NCI-H2171 (cell line): ENCODE results near the gene SYNDIG1.

Experiments used
- DNase-seq: peaks from one replicate; lab custom pipeline; 2025; lab: John Stamatoyannopoulos, UW

Gene SYNDIG1

DNA sequence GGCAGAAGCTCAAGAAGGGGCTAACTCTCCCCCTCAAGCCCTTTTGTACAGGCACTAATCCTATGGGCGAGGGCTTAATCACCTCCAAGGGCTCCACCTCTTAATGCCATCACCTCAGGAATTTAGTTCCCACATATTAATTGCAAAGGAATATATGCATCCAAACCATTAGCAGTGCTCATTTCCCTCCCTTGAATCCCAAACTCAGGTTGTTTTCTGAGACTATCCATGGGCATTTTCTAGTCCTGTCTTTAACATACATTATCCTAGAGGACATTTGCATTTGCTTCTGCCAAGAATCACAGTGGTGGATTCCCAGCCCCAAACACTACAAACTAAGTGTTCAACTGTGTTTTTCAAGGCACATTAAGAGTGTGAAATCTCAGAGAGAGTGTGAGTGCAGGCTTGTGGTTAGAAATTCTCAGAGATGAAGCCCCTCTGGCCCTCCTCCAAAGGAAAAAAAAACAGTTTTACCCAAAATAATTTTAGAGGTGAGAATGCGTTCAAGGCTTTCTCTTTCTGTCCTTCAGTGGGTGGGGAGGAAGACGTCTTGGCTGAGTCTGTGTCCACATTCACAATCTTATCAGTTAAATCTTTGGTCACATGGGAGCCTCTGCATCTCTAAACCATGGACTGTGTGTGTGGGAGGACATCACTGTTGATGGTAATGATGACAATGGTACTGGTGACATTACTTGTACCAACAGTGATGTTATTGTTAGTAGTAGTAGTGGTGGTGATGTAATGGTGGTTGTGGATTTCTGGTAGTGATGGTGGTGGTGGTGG is 59.3 kb downstream of the SYNDIG1 start:
- DNase-seq, result no peak

DNA sequence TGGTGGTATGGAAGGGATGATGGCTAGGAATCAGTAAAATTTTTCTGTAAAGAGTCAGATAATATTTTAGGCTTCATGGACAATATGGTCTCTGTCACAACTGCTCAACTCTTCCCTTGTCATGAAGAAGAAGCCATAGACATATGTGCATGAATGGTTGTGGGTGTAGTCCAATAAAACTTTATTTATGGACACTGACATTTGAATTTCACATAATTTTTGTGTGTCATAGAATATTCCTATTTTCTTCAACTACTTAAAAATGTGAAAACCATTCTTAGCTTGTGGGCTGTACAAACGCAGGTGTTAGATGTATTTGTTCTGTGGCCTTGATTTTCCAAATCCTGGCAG is 59.9 kb downstream of the SYNDIG1 start:
- DNase-seq, result no peak

DNA sequence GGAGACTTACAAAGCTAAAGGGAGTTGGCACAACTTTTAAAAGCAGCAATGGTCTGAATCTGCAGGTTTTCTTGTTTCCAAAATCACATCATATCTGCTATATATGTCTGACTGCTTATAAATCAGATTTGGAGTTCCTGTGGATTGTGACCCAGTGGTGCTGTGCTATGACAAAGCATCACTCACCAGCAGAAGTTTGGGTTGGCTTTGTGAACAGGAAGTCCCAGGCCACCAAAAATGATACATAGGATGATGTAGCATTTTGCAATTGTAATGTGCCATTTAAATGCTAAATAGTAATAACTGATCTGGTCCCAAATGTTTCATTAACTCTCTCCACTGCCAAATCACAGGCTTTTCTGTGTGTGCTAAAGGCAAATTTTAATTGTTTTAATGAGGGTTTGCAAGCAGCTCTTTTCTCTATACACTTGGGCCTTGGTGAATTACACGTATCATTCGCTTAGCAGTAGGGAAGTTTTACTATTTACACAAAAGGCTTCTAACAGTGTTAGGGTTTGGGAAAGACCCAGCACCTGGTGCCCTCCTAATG is 60.8 kb downstream of the SYNDIG1 start:
- DNase-seq, result no peak

- no peak for DNase-seq
Observed at GRCh38 chr20:24531202-24531601, 61.8 kb downstream of the SYNDIG1 start.

DNA sequence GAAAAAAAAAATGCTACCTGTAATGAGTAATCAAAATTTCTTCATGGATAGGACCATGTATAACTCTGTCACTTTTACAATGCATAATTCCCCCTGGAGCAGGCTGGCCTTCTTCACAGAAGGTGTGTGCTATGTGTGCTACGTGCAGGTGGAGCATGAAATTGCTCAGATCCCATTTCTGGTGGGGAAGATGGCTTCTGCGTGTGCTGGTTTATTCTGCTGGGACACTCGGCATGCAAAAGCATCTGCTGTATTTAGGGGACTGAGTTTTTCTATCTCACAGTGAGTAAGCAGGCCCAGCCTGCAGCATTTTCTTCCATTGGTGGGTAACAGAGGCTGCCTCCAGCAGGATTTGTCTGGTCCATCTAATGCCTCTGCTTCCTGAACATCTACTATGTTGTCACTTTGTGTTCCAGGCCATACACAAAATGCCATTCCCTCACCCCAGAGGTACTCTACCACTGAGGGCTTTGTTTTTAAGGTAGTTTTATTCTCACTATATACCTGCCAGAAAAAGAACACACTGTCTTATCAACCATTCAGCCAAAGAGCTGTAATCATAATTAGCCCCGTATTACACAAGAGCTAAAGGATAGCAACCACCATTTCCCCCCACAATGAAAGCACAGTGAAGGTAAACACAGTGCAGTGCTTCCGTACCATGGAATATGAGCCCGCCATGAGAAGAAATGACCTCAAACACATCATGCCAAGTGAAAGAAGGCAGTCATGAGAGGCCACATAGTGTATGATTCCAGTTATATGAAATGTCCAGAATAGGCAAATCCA is 62.4 kb downstream of the SYNDIG1 start:
- DNase-seq, result peak; percentile 66

DNA sequence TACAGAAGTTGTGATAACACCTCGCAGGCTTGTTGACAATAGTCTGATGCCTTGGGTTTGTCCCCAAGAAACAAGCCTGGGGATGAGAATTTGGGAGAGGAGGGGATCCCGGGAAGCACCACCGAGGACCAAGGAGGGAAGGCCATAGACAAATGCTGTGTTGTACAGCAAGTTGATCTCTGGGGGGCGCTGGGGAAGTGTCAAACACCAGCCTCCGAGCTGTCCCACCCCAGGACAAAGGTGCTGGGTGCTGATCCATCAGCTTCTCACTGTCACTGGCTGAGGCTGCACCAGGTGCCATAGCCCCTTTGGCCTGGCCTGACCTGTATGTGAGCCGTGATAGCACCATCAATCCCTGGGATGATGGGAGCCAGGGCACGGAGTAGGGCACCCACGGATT is 64.0 kb downstream of the SYNDIG1 start:
- no peak for DNase-seq

- no peak for DNase-seq
Observed at GRCh38 chr20:24534282-24534681, 64.9 kb downstream of the SYNDIG1 start.

- no peak for DNase-seq
Observed at GRCh38 chr20:24535941-24536730, 66.7 kb downstream of the SYNDIG1 start.

- DNase-seq, result no peak
Observed at GRCh38 chr20:24537210-24537609, 67.8 kb downstream of the SYNDIG1 start.

DNA sequence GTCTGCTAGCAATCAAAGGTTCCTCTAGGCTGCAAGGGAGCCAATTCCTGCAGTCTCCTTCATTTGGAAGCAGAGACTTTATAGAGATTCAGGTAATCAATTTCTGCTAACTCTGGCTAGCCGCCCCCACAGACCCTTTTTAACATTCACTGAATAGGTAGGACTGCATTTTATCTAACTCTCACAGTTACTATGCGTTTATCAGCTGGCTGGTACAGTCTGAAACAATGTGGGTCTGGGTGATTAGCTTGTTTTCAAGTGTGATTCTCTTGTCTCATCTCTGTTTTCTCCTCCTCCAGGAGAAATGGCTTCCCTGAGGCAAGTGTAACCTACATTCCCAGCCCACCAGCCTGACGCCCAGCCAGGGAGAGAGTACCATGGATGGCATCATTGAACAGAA is 73.3 kb downstream of the SYNDIG1 start:
- DNase-seq, result no peak

DNA sequence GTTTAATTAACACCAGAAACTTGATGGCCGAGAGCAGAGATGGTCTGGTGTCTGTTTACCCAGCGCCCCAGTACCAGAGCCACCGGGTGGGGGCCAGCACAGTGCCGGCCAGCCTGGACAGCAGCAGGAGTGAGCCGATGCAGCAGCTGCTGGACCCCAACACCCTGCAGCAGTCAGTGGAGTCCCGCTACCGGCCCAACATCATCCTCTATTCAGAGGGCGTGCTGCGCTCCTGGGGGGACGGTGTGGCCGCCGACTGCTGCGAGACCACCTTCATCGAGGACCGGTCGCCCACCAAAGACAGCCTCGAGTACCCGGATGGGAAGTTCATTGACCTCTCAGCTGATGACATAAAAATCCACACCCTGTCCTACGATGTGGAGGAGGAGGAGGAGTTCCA is 73.7 kb downstream of the SYNDIG1 start:
- DNase-seq, result no peak

DNA sequence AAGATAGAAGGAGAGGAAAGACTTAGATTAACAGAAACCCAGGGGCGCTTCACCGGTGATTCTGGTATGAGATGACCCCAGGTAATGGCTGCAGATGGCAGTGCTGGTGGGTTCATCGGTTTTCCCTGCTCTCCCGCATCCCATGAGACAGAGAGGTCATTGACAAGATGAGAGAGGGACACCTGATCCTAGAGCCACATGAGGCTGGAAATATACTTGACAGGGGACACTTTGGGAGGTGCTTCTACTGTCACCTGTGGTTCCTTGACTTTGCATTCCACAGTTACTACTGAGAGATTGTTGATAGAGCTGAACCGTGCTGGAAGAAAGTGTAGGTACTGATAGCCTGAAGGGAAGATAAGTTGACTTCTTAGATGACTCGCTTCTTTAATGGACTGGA is 74.3 kb downstream of the SYNDIG1 start:
- no peak for DNase-seq

DNA sequence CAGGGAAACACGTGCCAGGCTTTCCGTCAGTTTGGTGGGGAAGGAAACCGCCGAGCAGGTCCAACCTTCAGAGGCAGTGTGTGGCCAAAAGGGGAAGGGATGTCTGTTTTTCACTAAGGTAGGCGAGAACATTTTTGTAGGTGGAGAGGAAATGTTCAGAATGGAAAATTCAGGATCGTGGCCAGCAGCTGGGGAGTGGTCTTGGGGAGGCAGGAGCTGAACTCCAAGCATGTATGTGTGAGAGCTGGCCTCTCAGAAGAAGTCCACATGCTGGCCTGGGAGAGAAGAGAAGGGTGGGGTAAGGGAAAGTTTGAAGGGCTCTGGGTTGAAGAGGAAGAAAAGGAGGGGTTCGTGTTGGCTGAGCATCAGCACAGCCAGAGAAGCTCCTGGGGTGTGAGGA is 74.9 kb downstream of the SYNDIG1 start:
- no peak for DNase-seq

DNA sequence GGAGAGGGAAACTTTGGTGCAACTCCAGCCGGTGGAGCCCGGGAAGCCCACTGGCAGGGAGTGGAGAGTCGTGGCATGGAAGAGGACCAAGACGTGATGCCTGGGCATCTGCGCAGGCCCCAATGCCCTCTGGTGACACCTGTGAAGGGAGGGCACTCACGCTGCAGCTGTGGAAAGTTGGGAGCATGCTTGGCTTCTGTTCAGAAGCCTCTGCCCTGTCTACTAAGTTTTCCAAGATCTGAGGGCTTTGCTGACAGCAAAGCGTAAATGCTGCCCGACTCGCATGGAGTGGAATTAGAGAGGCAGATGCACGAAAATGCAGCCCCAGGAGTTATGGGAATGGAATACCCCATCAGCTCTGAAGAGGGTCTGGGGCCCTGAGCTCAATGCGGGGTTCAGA is 75.7 kb downstream of the SYNDIG1 start:
- no peak for DNase-seq

DNA sequence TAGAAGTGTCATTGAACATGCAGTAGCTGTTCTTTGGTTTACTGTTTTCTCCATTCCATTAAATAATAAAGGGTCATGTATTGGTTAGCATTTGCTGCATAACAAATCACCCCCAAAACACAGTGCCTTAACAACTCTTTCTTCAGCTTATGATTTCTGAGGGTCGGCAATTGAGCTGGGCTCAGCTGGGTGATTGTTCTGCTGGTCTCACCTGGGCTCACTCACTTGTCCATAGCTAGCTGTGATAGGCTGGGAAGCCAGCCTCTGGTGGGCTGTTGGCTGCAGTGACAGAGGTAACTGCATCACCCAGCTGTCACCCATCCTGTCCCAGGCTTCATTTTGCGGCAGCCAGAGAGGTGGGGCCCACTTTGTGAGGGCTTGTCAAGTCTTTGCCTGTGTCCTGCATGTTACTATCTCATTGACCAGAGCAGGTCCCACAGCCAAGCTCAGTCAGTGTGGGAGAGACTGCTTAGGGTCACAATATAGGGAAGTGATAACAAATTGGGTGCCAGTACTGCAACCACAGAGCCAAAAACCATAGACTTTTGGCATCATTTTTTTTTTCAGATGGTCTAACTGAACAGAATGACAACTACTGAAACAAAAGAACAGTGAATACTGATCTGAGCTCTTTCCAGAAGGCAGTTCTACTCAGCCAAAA is 76.9 kb downstream of the SYNDIG1 start:
- DNase-seq, result no peak

DNA sequence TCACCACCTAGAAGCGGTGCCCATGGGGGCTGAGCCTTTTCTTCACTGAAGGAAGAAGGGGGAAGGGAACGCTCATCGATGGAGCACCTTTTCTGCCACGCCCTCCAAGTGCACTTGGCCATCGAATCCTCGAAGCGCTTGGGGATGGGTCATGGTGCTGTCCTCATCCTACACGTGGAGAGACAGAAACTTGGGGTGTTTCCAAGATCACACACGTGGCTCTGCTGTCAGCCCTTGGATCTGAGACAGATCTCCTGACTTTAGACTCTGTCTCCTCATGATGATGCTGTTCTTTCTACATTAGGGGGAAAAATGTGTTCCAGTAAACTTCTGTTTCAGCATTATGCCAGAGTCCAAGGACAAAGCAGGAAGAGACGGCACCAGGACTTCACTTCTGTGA is 78.5 kb downstream of the SYNDIG1 start:
- no peak for DNase-seq

- no peak for DNase-seq
Observed at GRCh38 chr20:24559114-24559732, 89.8 kb downstream of the SYNDIG1 start.

- DNase-seq, result no peak
Observed at GRCh38 chr20:24560571-24561491, 91.4 kb downstream of the SYNDIG1 start.

DNA sequence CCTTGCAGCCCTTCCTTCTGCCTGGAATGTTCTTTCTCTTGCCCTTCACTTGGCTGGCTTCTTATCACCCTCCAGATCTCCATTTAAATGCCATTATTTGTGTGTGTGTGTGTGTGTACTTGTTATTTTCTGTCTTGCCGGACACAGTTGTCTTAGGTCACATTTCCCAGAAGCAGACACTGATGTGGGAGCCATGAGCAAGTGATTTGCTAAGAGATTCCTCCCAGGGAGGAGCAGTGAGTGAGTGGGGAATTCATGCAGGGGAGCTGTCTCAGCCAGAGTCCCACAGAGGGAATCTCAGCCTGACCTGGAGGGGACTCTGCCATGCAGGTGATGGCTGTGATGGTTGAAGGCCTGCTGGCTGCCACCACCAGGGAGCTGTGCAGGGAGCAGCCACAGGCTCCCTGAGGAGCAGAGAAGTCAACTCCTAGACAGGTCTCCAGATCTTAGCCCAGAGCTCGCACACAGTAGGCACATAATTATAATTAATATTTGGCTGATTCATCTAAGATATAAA is 96.5 kb downstream of the SYNDIG1 start:
- DNase-seq, result no peak

- DNase-seq, result no peak
Observed at GRCh38 chr20:24566656-24567055, 97.2 kb downstream of the SYNDIG1 start.
